Lower leg skin (tissue), 4 donors: ENCODE results near the gene CASP4. TPM values are rescaled to one million over a fixed set of nuclear protein-coding genes. Genes with fewer than 3 reads are reported as not detected.

ENCODE experiments used
- DNase-seq, 2 donors: peaks; one replicate each; pipeline ENCODE4 v3.0.0-alpha.2; 2019; ENCODE audit warnings: low spot score in 2 of 2
- H3K4me3 ChIP-seq: fragments of 200-600 bp; sonication (generic); 2 replicates; pipeline ENCODE4 v1.5.1; 2017; ENCODE audit warnings: mild to moderate bottlenecking, low read depth; ENCODE audit not compliant: poor library complexity, severe bottlenecking
- POLR2A ChIP-seq, 2 donors: fragments of 450-650 bp; IDR thresholded peaks; one replicate each; pipeline ENCODE4 v1.6.1; 2016 to 2017; ENCODE audit warnings: antibody characterized with exemption in 2 of 2, mild to moderate bottlenecking in 1 of 2, moderate library complexity in 1 of 2
- WGBS, 2 donors: methylation state at CpG; one replicate each; pipeline ENCODE4 v1.1.5; 2018; 5-methylcytosine and 5-hydroxymethylcytosine counted together
- intact Hi-C: fragments of 100-400 bp; cut with DNase I; formaldehyde crosslinking; loops from one replicate; pipeline ENCODE4 v1.15.0; 2023; ENCODE audit warnings: low total_unique reads
- total RNA-seq, 4 donors: library from RNA; depleted of rRNA; stranded (reverse); fragments of >200 nt; gene quantifications; one replicate each; pipeline ENCODE4 v1.1.0, GENCODE V29; 2016
- TF ChIP-seq, protein P1 (sequence below), 3 donors: fragments of 450-650 bp; IDR thresholded peaks; one replicate each; pipeline ENCODE4 v1.5.1; 2016; ENCODE audit warnings: antibody characterized with exemption in 3 of 3, mild to moderate bottlenecking in 3 of 3, moderate library complexity in 2 of 3

The CASP4 gene
- total RNA-seq, 4 donors from 2014 or later = 86.3 to 124 (median 110) TPM

DNA sequence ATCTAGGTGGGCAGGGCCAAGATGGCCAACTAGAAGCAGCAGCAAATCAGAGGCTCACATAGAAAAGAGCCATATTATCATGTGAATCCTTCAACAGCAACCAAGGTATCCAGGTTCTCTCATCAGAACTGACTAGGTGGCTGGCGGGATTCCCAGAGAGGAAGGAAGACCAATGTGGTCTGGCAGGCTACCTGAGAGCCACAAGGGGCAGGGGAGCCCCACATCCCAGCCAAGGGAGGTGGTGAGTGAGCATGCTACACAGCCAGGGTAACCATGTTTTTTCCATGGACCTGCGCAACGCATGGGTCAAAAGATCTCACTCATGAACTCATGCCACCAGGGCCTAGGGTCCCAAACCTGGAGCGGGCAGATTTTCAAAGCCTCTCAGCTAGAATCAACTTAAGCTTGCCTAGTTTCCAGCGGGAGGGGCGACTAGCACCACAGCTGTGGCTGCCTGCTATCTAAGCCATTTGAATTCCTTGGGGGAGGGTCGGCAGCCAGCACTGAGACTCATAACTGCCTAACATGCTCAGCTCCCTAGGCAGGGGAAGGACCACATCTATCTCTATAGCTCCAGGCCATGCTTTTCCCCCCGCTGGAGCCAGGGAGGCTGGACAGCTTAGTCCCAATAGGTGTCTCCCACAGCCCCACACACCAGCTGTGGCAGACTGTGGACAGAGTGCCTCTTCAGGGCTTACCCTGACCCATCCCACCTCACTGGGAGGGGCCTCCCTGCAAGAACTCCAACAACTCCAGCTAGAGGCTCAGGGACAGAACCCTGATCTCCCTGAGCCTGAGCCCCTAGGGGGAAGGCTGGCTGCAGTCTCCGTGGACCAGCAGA lies 41.4 kb downstream of the CASP4 start:
- TF ChIP-seq, protein P1, sequence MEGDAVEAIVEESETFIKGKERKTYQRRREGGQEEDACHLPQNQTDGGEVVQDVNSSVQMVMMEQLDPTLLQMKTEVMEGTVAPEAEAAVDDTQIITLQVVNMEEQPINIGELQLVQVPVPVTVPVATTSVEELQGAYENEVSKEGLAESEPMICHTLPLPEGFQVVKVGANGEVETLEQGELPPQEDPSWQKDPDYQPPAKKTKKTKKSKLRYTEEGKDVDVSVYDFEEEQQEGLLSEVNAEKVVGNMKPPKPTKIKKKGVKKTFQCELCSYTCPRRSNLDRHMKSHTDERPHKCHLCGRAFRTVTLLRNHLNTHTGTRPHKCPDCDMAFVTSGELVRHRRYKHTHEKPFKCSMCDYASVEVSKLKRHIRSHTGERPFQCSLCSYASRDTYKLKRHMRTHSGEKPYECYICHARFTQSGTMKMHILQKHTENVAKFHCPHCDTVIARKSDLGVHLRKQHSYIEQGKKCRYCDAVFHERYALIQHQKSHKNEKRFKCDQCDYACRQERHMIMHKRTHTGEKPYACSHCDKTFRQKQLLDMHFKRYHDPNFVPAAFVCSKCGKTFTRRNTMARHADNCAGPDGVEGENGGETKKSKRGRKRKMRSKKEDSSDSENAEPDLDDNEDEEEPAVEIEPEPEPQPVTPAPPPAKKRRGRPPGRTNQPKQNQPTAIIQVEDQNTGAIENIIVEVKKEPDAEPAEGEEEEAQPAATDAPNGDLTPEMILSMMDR (IDR thresholded peaks at IDR 0.05) = no peak
- no peak for TF ChIP-seq POLR2A (IDR thresholded peaks at IDR 0.05)
- no peak for DNase-seq
- intact Hi-C loops = no loop called here
- 73 to 92% methylated on average over 7 to 8 of the region's 9 CpGs for WGBS, 2 donors
- H3K4me3 ChIP-seq = no peak overlapping the region

DNA sequence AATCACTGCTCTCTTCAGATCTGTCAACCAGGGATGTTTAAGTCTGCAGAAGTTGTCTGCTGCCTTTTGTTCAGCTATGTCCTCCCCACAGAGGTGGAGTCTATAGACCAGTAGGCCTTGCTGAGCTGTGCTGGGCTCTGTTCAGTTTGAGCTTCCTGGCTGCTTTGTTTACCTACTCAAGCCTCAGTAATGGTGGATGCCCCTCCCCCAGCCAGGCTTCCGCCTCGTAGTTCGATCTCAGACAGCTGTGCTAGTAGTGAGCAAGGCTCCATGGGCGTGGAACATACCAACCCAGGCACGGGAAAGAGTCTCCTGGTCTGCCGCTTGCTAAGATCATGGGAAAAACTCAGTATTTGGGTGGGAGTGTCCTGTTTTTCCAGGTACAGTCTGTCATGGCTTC lies 42.5 kb downstream of the CASP4 start:
- no peak for DNase-seq
- intact Hi-C loops = no loop called here
- 94 to 96% methylated on average over 6 of the region's 6 CpGs for WGBS, 2 donors
- TF ChIP-seq POLR2A (IDR thresholded peaks at IDR 0.05) = no peak
- TF ChIP-seq, protein P1 (IDR thresholded peaks at IDR 0.05) = no peak
- no peak overlapping the region for H3K4me3 ChIP-seq

DNA sequence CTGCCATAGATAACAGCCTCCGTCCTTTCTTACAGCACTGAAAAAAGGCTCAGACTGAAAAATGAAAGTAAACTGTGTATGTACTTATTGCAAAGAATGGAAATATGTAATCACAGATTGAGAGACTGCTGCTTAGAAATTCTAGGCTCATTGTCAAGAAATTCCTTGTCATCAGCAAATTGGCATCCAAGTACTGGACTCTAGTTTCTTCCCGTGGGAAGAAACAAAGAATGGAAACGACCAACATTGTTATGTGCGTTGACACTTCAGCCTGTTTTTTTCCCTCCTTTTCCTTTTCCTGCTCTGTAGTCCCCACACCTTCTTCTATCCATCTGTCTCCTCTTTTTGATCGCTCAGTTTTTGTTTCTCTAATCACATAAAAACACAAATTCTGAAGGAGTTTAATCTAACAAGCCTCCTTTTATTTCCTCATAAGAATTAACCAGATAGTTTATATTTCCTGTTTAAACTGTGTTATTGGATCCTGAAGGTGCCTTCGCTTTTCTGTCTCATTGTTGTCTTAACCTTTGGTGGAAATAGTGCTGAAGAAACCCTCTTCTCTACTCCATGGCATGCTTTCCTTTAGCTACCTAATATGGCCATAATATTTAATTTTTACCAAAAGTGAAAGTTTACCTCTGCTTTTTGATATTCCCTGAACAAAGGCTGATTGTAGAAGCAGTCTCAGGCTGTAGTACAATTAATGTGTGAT lies 50.1 kb downstream of the CASP4 start:
- TF ChIP-seq, protein P1 (IDR thresholded peaks at IDR 0.05) = no peak
- TF ChIP-seq POLR2A (IDR thresholded peaks at IDR 0.05) = no peak
- no peak overlapping the region for H3K4me3 ChIP-seq
- DNase-seq = no peak
- intact Hi-C loops = no loop called here
- WGBS, 2 donors = 17 to 22% methylated on average over 6 of the region's 6 CpGs

DNA sequence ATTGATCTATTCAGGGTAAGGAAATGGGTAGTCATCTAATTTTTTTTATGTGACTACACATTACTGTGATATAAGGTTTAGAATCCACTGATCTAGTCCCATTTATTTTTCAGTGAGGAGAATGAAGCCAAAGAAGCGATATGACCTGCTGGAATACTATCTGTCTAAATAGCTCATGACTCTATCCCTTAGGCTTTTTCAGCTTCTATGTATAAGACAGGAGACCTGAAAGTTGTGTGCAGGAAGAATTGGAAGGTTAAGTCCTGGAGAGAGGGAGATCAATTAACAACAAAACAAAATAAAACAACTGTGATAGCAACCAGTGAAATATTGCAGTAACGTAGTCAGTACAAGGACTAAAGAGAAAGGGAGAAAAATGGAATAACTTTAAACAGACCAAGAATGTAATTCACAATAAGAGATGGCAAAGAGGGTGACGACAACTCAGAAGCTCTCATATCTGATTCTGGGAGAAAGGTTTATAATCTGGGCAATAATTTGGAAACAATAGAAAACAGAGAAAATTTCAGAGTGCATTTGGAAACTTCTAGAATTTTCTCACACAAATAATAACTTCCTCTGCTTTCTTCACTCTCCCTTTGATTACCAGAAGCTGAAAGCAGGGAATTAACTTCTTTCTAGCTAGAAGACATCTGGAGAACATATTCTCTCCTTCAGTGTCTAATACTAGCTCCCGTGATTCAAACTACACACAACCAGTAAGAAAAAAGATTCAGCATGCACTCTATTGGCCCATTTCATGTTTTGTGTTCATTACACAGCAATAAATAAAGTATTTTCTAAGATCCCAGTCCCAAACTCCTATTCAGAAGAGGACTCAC lies 50.9 kb downstream of the CASP4 start:
- intact Hi-C loops = no loop called here
- TF ChIP-seq, protein P1 (IDR thresholded peaks at IDR 0.05) = no peak
- TF ChIP-seq POLR2A (IDR thresholded peaks at IDR 0.05) = no peak
- 26% methylated on average over 4 of the region's 4 CpGs for WGBS, 2 donors
- DNase-seq = no peak
- no peak overlapping the region for H3K4me3 ChIP-seq

DNA sequence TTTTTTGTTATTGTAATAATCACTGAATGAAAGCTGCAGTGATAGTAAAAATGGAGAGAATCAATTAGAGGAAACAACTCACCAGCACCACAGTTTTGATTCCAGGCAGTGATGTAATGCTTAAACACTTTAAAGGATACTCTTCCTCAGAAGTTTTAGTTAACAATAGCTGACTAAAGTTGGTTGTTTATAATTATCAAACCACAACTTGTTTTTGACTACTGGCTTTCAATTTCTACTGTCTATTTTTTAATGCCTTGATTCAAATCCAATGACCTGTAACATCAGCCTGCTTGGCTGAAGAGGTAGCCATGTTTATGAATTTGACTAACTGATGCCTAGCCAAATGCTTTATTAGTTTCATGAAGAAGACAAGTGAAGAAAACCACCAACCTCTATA lies 51.9 kb downstream of the CASP4 start:
- intact Hi-C loops = no loop called here
- no peak for DNase-seq
- TF ChIP-seq, protein P1 (IDR thresholded peaks at IDR 0.05) = no peak
- TF ChIP-seq POLR2A (IDR thresholded peaks at IDR 0.05) = no peak
- no peak overlapping the region for H3K4me3 ChIP-seq
